HG02938 (cell line): Measurements from ENCODE around the gene TMEM106B.
A peak's percentile ranks its signal among the peaks of the same experiment; 100 is the strongest.

Source experiments
- ATAC-seq: cut with Tn5 transposase; IDR thresholded peaks from one replicate; pipeline ENCODE4 v1.9.1; 2021; ENCODE audit warnings: mild to moderate bottlenecking, moderate library complexity; ENCODE audit not compliant: unreplicated experiment

TMEM106B gene

DNA sequence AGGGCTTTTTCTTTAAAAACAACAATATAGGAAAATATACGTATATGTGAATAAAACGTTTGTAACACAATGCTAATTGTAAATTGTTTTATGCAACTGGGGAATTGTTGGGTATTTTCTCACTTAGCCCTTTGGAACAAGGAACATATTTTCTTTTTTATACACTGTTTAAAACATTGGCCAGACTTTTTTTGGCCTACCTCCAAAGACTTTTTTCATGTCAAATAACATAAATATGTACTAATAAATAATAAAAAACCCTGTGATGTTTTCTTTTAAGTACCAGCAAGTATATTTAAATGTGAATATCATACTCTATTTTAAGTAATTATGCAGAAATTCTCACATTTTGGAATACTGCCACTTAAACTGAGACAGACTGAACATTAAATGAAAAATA is 15.7 kb downstream of the TMEM106B start:
- ATAC-seq, result no peak

DNA sequence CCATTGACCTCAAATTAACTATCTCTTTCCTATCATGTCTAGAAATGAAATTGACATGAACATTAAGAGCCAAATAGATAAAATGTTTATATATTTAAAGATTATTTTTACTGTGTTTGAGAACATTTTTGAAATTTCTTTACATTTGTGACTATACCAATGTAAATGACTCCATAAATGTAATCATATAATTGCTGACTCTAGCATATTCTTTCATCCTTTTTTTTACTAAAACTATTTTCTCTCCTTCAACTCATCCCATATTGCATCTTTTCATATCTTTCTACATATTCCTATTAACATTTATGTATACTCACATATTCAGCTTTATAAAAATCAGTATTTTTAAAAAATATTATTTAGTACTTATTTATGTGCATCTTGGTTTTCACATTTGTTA is 16.9 kb downstream of the TMEM106B start:
- no peak for ATAC-seq

DNA sequence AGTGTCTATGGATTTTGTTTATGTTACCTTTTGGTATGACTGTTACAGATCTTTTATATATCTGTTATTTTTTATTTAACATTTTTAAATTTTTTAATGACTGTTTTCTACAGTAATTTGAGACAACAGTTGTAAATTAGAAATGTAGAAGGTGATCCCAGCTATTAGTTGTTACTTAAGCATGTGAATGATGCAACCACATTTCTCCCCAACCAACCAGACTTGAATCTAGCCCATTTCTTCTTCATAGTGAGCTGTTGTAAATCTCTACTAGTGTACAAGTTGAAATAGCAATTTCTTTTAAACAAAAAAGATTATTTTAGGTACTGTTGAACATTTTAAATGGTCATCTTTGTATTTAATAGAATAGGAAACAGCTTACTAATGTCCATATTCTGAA is 18.0 kb downstream of the TMEM106B start:
- no peak for ATAC-seq

DNA sequence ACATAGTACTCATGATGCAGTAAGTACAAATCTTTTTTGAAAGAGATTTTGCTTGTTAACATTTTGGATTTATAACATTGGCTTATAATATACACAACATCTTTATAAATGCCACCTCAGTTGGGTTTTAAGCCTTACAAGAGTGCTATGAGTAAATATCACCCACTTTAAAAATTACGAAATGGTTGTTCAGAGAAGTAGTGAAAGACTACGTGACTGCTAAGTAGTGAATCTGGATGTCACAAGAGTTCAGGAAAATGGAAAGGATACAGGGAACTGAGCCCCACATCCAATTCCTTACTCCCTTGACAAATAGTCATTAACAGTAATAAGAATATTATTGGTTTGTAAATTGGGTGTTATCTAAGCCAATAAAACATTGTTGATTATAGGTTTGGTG is 20.0 kb downstream of the TMEM106B start:
- no peak for ATAC-seq

DNA sequence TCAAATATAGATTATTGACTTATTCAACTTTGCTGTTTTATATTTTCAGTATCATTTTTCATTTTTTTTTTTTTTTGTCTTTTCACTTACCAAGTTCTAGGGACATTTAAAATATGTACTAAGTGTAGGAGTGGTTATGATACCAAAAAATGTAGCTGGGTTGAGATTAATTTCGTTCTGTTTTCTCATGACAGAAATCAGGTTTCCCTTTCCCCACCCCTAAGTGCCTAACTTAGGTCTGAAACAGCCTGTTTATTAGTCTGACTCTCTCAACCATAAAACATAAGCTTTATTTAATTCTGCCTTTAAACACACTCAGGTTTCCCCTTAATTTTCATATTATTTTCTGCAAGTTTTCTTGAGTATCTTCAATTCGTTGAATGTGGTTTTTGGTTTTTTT is 22.1 kb downstream of the TMEM106B start:
- ATAC-seq, result no peak

DNA sequence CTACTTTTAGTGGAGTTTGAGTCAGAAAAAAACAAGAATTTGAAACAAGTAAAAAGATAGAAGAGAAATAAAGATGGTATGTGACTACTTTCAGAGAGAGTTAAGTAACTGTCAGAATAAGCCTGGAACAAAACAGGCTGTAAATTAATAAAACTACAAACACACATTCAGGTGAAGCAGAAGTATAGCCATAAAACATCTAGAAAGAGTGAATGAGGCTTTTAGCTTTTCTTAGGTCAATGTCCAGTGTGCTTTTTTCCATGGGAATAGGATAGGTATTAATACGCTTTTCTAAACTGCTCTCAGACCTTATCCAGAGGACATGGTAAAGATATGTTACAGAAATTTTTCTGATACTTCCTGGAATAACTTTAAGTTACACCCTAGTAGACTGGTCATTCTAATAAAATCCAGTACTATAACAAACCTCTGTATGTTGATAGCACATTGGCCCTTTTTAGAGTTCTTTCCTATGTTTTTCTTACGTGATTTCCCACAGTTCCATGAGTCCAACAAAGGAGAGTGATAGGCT is 23.3 kb downstream of the TMEM106B start:
- ATAC-seq, result no peak

DNA sequence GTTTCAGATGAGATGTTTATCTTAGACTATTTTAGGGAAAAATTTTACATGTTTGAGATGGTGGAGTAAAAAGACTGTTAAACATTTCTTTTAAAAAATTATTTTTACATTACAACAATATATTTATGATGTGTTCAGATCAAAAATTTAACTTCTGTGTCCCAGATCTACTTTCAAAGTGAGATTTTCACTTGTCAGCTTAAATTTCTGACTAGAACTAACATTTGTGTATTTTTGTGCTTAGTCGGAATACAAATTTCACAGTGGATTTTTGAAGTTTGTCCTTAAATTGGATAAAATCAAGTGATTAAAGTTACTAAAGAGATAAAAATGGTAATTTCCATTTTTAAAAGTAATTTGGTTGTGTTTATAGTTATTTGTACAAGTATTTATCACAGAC is 24.9 kb downstream of the TMEM106B start:
- no peak for ATAC-seq

DNA sequence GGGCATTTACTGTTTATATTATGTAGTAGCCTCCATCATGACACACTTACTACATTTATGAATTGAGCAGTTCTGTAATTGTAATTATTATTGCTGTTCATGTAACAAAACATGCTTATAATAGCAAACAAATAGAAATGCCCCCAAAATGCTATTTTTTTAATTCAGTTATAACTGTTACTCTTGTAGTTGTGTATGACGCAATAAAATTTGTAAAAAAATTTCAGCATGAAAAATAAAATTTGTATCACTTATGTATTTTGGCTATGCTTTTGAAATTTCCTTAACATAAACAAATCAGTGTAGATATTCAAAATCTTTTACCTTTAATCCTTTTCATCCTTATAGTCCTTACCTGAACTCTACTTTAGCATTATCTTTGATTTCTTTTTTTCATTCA is 25.9 kb downstream of the TMEM106B start:
- no peak for ATAC-seq

DNA sequence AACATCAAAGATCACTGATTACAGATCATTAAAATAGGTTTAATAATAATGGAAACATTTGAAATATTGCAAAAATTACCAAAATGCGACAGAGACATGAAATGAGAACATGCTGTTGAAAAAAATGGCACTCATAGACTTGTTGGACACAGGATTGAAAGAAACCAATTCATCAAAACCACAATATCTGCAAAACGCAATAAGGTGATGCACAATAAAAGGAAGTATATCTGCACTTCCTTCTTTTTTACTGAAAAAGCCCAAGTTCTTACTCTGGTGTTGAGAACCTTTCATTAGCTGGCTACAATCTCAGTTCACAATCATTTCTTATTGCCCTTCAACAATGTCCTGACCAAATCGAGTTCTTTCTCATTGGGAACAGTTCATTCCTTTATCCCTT is 28.7 kb downstream of the TMEM106B start:
- ATAC-seq, result no peak

DNA sequence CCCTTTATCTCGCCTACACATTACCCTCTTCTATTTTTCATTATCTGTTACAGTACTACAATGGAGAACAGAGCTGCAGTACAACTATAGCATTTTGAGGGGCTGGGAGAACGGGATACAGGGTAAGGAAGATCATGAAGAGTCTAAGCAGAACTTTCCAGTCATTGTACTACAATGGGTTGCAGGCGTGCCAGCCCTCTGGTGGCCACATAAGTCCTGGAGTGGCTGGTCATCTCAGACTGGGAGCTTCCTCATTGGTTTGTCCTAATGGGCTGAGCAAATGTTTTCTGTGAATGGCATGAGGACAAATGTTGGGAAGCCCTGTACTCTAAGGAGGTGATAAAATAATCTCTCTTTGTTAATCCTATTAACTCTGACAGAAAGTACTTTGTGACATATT is 33.0 kb downstream of the TMEM106B start:
- no peak for ATAC-seq

DNA sequence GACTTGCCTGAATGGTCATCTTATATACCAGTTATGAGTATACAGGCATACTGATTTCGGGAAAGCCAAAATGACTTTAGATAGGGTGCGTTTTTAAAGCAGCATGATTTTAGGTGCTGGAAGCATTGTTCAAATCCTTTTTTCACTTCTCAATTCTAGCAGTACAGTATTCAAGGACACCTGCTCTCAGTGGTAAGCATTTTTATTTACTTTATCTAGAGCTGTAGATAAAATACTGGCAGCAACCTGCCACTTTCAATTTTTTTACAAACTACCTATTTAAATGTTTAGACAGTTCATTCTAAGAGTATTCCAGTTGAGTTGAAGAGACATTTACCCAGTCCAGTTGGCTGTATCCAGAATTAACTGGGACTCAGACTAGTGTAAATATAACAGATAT is 33.6 kb downstream of the TMEM106B start:
- no peak for ATAC-seq

DNA sequence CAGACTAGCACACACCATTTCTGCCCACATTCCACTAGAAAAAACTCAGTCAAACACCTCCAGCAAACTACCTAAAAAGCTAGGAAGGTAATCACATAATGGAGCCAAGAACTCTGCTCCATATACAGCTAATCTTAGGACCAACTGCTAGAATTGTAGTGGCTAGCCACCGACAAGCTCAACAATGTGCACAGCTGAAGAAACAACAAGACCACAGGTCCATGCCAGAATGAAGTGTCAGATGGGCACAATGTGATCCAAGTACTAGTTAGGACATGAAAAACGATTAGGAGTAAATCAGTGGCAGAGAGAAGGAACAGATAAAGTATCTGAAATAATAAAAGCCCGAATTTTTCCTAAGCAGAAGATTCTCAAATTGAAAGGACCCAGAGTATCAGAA is 38.6 kb downstream of the TMEM106B start:
- no peak for ATAC-seq

DNA sequence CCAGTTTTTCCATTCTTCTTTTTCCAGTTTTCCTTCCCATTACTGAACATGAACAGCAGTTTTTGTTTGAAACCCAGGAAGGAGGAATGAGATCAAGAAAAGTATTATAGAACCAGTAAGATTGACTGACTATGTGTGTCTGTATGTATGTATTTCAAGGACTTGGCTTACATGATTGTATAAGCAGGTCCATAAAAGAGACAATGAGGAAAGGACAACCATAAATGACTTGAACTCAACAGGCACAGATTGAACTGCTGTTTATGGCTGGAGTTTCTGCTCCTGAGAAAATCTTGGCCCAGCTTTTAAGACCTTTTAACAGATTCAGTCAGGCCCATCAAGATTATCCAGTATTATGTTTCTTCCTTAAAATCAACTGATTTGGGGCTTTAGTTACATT is 39.1 kb downstream of the TMEM106B start:
- ATAC-seq, result no peak

DNA sequence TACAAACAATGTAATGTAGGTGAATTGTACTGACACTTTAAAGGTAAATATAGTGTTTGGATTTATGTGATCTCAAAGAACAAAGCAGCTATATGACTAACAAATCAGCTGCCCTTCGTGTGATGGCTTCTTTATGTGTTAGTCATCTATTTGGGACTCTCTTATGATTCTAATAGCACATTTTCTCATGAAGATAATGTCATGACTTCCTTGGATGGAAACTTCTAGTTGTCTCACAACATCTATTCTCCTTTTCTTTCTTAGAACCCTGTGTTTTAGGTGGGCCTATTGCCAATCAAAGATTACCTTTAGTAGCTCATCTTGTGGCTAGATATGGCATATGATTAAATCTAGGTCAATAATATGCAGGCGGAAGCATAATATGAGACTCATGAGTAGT is 45.0 kb downstream of the TMEM106B start:
- no peak for ATAC-seq

DNA sequence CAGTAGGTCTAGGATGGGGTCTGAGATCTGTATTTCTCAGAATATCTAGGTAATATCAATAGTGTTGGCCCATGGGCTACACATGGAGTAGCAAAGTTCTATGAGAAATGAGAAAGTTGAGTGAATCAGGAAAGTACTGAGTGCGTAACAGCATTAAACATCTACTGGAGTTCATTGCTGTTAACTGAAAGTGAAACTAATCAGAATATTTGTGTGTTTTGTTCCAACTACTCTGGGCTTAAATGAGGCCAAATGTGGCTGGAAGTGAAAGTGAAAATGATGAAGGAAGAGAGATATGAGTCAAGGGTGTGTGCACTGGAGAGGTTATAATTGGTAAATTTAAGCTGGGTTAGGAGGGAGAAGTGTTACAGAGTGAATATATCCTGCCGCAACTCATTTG is 46.5 kb downstream of the TMEM106B start:
- peak; percentile 100 for ATAC-seq

DNA sequence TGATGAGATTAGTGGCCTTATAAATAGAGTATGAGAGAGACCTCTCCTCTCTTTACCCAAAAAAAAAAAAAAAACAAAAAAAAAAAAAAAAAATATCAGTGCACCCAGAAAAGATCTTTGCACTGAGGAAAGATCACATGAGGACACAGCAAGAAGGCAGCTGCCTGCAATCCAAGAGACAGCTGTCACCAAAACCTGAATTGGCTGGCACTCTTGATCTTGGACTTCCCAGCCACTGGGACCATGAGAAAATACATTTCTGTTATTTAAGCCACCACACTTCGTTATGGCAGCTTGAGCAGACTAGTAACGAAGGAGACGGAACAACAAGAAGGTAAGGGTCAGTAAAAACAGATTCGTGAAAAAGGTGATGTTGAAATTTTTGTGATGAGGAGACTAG is 47.0 kb downstream of the TMEM106B start:
- ATAC-seq, result no peak

DNA sequence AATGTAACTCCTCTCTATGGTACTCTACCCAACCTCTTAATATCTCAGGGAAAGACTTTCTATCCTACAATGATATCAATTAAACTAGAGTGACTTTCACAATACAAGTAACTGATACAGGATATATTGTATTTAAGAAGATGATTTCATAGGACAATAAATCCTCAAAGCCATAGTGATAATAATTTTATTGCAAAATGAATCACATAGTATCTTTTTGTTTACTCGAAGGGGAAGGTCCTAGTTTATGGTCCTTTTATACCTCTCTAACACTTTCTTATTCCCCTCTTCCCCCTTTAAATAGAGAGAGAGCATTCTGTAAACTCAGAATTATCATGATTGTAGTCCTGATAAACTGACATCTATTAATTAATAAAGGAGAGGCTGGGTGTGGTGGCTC is 56.4 kb downstream of the TMEM106B start:
- no peak for ATAC-seq

DNA sequence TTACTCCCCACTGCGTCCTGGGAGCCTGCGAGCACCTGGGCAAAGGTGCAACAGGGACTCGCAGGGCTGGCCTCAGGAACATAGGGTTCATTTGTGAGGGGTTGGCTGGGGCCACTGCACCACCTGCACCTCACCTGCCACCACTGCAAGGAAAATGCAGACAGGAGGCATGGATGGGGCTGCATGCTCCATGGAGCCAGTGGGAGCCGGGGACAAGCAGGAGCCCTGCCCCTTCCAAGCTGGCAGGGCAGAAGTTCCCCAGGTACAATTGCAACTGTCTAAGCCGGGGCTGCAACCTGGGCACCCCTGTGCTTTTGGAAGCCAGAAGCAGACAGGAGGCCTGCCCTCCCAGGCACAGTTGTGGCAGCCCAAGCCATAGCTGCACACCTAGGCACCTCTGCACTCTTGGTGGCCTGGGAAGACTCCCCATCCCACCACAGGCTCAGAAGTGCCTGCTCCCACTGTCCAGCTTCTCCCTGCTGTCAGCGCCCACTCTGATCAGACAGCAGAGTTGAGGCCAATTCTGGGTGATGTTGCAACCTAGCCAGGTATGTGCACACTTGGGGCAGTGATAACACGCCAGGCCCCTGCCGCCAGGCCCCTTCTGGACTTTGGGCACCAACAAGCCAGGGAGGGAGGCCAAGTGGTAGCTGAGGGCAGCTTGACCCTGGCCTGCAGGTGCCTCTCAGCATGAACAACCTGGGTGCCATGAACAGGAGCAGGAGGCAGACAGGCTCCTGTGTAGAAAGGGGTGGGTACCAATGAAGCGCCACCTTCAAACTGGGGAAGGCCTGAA is 58.2 kb downstream of the TMEM106B start:
- no peak for ATAC-seq

DNA sequence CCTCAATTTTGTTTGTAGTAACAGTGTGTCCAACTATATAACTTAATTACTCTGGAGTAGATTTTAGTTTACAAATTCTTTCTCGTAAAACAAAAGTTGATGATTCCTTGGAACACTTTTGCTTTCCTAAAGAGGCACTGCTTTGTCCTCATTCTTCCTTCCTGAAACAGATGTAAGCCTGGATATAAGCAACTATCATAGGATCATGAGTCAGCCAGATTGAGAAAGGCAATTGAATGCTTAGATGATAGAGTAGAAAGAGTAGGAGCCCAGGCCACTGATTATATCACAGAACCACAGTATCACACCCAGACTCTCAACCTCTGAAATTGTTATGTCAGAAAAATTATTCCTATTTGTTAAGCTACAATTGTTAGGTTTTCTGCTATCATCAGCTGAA is 69.9 kb downstream of the TMEM106B start:
- no peak for ATAC-seq

DNA sequence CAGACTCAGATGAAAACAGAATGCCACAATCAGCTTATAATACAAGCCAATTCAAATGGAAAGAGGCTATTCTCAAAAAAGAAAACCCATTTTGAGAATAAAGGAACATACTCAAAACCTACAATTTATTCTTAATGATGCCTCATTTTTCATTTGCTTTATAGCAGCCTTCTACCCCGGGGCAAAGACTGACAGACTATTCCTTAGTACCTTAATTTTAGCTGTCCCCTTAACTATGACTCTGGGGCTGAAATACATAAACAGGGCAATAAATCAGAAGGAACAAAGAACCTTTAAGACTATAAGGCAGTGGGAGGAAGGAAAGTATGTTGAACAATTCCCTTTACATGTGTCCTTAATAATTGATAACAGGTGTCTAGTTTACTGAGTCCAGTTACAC is 76.8 kb downstream of the TMEM106B start:
- no peak for ATAC-seq

DNA sequence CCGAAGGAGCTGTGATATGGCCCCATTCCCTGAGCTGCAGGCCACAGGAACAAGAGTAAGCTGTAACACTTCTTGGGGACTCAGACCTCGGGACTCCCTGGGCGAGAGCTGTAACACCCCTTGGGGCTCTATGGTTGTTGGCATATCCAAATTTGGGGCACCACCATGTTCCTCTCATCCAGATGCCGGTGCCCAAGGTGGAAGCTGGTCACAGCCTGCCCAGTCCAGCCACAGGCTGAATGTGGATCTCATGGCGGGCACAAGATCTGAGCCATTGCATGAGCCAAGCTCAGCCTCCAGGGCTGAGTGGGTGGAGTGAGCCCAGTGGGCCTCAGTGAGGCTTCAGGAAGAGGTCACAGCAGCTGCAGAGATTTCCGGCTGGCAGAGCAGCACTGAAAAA is 78.9 kb downstream of the TMEM106B start:
- no peak for ATAC-seq

DNA sequence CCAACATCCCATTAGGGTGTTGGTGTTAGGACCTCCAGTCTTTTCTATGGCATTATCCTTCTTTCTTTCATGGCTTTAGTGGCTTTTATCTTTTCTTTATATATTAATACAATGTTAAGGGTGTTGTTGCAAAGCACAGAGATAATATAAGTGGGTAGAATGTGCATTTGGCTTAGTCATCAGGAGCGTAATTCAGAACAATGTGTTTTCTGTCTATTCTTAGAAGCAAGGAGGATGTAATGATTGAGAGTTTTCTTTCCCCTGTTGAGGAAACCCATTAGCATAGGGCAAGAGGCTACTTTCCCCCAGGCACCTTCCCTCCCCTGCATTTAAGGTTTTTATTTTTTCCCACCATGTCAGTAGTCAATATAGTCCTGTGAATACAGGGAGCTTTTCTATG is 79.7 kb downstream of the TMEM106B start:
- no peak for ATAC-seq

DNA sequence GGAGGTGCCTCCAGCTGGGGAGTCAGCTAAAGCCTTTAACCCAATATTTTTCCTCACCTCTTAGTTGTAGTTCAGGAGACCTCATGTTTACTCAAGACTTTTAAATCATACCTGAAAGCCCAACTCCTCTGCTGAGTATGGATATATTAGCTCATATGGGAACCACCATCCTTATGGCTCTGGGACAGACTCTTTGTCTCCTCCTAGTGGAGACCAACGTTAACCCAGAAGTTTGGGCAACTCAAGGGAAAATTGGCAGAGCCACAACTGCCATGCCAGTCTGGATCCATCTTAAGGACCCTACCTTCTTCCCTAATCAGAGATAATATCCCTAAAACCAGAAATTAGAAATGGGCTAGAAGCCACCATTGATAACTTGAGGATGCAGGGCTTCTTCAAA is 80.8 kb downstream of the TMEM106B start:
- no peak for ATAC-seq
